GM18870 (cell line): ENCODE measurements around the gene SPIN4.
A peak's percentile ranks its signal among the peaks of the same experiment; 100 is the strongest.
"Not testable (repeated sequence)": the region's sequence is repeated elsewhere in the genome, so short reads cannot be mapped to it uniquely, and the experiment has no call there.

Experiments
- ATAC-seq: cut with Tn5 transposase; IDR thresholded peaks from one replicate; pipeline ENCODE4 v1.9.1; 2021; ENCODE audit warnings: moderate library complexity; ENCODE audit not compliant: unreplicated experiment

Gene SPIN4

DNA sequence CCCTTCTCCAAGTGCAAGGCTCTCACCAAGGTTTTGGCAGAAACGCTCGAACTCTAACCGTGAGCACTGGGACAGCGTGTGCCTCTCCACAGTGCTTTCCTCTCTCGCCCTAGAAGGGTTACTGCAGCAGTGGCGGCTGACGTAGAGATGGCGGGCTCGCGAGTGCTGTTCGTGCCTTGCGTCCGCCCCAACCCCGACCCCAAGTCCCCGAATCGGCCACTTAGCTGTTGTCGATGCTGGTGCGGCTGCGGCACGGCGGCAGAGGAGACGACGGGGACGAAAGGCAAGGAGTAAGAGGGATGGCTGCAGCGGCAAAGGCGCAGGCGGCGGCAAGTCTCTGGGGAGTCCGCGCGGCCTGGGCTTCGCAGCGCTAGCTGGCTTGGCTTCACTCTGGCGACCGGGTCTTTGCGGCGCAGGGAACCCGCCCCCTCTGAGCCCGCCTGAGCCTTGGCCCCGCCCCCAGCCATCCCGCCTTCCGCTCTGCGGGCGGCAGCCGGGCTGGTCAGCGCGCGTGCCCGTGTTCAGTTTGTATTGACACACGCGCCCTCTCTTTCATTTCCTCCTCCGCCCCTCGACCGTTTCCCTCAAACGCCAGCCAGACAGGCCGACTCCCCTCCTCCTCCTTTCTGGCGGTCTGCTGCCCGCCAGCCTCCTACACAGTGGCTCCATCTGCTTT, at the start of gene SPIN4:
SPIN4 (minus strand) TSS at position 392 of the 676 bp plus-strand sequence. CDS start 513 bp downstream, outside the sequence.
- ATAC-seq: peak; percentile 72

DNA sequence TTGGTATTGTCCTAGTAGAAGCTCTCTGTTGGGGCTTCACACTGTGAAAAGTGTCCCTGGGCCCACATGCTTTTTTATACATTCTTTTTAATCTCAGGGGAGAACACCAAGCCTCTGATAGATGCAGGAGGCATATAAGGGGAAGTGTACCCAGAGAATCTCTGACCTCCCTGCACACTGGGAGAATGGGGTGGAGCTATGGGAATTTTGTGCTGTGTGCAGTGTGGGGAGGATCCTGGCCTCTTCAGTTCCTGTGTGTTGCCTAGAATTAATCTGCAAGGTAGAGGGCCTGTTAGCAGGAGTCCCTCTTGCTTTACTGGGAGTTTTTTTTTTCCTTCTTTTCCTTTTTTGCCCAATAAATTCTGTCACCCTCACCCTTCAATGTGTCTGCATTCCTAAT, 49.2 kb upstream of the SPIN4 start:
- no peak for ATAC-seq

- no peak for ATAC-seq
Measured at GRCh38 chrX:63394872-63395271, 43.7 kb upstream of the SPIN4 start.

GRCh38 chrX:63393094-63393493, 42.0 kb upstream of the SPIN4 start:
- not testable (repeated sequence) for ATAC-seq

DNA sequence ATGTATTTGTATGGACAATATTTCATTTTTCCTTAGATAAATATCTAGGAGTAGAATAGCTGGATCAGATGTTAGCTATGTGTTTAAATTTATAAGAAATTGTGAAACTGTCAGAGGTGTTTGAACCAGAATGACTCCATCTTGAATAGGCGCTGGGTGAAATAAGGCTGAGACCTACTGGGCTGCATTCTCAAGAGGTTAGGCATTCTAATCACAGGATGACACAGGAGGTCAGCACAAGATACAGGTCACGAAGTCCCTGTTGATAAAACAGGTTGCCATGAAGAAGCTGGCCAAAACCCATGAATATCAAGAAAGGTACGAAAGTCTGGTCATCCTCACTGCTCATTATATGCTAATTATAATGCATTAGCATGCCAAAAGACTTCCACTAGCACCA, 36.3 kb upstream of the SPIN4 start:
- ATAC-seq: no peak

DNA sequence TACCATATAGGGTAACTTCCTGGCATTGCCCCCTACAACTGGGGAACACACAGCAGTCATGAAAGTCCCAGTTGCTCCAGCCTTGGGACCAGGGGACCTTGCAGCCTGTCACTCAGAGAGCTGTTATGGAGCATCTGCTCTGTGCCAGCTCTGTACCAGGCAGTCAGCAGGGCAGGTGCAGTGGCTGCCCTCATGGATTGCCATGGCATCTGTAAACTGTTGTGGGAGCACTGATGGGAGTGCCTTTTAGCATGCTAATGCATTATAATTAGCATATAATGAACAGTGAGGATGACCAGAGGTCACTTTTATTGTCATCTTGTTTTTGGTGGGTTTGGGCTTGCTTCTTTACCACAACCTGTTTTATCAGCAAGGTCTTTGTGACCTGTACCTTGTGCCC, 33.1 kb upstream of the SPIN4 start:
- ATAC-seq: not testable (repeated sequence)

- not testable (repeated sequence) for ATAC-seq
Measured at GRCh38 chrX:63373012-63373411, 21.9 kb upstream of the SPIN4 start.

DNA sequence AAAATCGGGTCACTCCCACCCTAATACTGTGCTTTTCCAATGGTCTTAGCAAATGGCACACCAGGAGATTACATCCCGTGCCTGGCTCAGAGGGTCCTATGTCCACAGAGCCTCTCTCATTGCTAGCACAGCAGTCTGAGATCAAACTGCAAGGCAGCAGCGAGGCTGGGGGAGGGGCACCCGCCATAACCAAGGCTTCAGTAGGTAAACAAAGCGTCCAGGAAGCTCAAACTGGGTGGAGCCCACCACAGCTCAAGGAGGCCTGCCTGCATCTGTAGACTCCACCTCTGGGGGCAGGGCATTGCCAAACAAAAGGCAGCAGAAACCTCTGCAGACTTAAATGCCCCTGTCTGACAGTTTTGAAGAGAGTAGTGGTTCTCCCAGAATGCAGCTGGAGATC, 16.6 kb upstream of the SPIN4 start:
- ATAC-seq: not testable (repeated sequence)

GRCh38 chrX:63363788-63364187, 12.7 kb upstream of the SPIN4 start:
- no peak for ATAC-seq

- no peak for ATAC-seq
Measured at GRCh38 chrX:63361494-63361893, 10.4 kb upstream of the SPIN4 start.

DNA sequence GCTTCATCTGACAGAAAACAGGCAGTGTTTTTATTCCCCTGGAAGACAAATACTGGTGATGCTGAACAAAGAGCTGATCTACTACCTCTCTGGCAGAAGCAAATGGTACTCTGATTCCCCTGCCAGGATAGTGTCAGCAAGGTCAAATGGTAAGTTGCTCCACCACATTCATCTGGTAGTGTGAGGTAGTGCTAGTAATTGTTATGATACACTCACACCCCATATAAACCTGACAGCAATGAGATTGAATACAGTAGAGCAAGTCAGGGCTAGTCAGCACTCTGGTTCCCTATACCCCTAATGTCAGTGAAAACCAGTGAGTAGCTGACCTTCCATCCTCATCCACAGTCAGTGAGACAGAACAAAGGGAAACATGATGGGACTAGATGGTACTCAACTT, 3.4 kb upstream of the SPIN4 start:
- no peak for ATAC-seq

DNA sequence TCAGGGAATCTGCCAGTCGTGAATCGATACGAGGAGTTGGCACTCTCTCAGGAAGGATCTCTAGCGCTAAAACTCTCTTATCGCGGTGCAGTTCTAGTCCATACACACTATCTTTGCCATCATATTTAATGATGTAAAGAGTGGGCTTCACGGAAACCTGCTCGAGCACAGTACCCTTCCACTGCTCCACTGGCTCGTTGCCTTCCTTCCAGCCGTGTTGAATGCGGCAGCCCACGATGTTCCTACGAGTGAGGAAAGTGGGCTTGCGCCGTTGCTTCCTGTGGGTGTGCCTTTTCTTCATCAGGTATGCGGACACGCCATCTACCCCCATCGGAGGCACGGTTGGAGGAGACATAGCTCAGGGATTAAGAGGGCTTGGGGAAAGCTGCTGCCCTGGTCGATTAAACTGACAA, 661 bp downstream of the SPIN4 start:
- peak; percentile 34 for ATAC-seq

- no peak for ATAC-seq
Measured at GRCh38 chrX:63349307-63349706, 1.8 kb downstream of the SPIN4 start.

GRCh38 chrX:63330681-63331080, 20.5 kb downstream of the SPIN4 start:
- no peak for ATAC-seq

DNA sequence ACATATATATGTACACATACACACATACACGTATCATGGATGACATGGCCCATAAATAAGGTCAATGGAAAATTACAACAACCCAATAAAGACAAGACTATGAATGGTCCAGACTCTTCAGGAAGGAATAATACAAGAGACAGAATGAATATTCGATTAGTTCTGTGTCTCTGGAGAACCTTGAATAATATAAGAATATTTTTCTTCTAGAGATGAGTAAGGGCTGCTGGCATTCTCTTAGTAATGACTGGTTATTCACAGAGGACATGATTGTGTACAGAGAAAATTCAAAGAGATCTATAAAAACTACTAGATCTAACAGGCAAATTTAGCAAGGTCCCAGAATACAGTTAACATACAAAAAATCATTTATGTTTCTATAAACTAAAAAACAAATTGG, 23.3 kb downstream of the SPIN4 start:
- ATAC-seq: no peak

- ATAC-seq: no peak
Measured at GRCh38 chrX:63299596-63299995, 51.5 kb downstream of the SPIN4 start.
